ENCODE results near the gene PRTFDC1.

DNA sequence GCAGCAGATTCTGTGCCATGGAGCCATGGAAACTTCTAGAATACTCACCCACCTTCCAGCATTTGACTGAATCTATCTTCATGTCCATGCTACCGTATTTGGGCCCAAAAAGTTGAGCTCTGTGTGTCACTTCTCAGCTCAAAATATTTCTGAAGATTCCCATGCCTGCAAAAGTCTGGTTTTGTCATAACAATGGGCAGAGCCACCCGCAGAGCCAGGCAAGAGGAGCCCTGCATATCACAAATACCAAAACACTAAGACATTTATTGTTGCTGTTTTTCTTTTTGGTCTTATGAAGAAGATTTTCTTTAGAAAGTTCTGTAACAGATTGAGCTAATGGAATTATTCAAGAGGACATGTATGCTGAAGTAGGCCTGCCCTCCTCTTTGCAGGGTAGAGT is 68.1 kb downstream of the PRTFDC1 start:
- no peak for TF ChIP-seq EZH2 (IDR thresholded peaks at IDR 0.05; ENCODE audit: borderline replicate concordance, low read depth, low read length, severe bottlenecking)
- TF ChIP-seq JUN (IDR thresholded peaks at IDR 0.05; ENCODE audit: borderline replicate concordance, insufficient read depth, insufficient read length, low read depth), result no peak
- TF ChIP-seq, protein P1, sequence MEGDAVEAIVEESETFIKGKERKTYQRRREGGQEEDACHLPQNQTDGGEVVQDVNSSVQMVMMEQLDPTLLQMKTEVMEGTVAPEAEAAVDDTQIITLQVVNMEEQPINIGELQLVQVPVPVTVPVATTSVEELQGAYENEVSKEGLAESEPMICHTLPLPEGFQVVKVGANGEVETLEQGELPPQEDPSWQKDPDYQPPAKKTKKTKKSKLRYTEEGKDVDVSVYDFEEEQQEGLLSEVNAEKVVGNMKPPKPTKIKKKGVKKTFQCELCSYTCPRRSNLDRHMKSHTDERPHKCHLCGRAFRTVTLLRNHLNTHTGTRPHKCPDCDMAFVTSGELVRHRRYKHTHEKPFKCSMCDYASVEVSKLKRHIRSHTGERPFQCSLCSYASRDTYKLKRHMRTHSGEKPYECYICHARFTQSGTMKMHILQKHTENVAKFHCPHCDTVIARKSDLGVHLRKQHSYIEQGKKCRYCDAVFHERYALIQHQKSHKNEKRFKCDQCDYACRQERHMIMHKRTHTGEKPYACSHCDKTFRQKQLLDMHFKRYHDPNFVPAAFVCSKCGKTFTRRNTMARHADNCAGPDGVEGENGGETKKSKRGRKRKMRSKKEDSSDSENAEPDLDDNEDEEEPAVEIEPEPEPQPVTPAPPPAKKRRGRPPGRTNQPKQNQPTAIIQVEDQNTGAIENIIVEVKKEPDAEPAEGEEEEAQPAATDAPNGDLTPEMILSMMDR (IDR thresholded peaks at IDR 0.05; ENCODE audit: extremely low read depth in 1 of 2, insufficient read depth in 1 of 2, low read depth in 1 of 2, low read length in 2 of 2), result no peak
- TF ChIP-seq, protein P2, sequence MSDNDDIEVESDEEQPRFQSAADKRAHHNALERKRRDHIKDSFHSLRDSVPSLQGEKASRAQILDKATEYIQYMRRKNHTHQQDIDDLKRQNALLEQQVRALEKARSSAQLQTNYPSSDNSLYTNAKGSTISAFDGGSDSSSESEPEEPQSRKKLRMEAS (IDR thresholded peaks at IDR 0.05; ENCODE audit: insufficient read depth, insufficient read length), result no peak
- no peak for TF ChIP-seq MYC (IDR thresholded peaks at IDR 0.05; ENCODE audit: low read depth, low read length)
- no peak for TF ChIP-seq POLR2AphosphoS5 (IDR thresholded peaks at IDR 0.05; ENCODE audit: insufficient read depth, low read depth, low read length)
- TF ChIP-seq GATA2 (IDR thresholded peaks at IDR 0.05; ENCODE audit: insufficient read depth, insufficient read length, low read depth, low read length), result no peak

Data from endothelial cell of umbilical vein (primary cell).